MM.1S (cell line): Measurements from ENCODE around the gene CS.

ENCODE experiments used
- DNase-seq: peaks from one replicate; pipeline ENCODE4 v3.0.0-alpha.2; 2015
- H2AFZ ChIP-seq: fragments of 300-600 bp; sonication (generic); 2 replicates; pipeline ENCODE4 v1.6.0; 2016; ENCODE audit warnings: antibody characterized with exemption, low read length
- H3F3A ChIP-seq: fragments of 300-600 bp; sonication (generic); 2 replicates; pipeline ENCODE4 v1.6.1; 2016; ENCODE audit warnings: mild to moderate bottlenecking, antibody characterized with exemption, low read length, moderate library complexity, mixed read lengths; ENCODE audit not compliant: insufficient read depth
- H3K27ac ChIP-seq: fragments of 300-600 bp; sonication (generic); 2 replicates; pipeline ENCODE4 v1.5.1; 2016; ENCODE audit warnings: mild to moderate bottlenecking, low read length
- H3K27me3 ChIP-seq: fragments of 300-600 bp; sonication (generic); replicated peaks from 2 replicates; pipeline ENCODE4 v1.6.0; 2016; ENCODE audit warnings: low read length; ENCODE audit not compliant: insufficient read depth
- H3K36me3 ChIP-seq: fragments of 300-600 bp; sonication (generic); replicated peaks from 2 replicates; pipeline ENCODE4 v1.6.1; 2016; ENCODE audit warnings: mild to moderate bottlenecking, low read length, mixed read lengths; ENCODE audit not compliant: insufficient read depth
- H3K4me1 ChIP-seq: fragments of 300-600 bp; sonication (generic); 2 replicates; pipeline ENCODE4 v1.6.1; 2016; ENCODE audit warnings: low read length, mixed read lengths
- H3K4me2 ChIP-seq: fragments of 300-600 bp; sonication (generic); 2 replicates; pipeline ENCODE4 v1.6.0; 2016; ENCODE audit warnings: low read depth, low read length
- H3K4me3 ChIP-seq: fragments of 300-600 bp; sonication (generic); 2 replicates; pipeline ENCODE4 v1.5.1; 2016; ENCODE audit warnings: low read length, mixed read lengths
- H3K79me2 ChIP-seq: fragments of 300-600 bp; sonication (generic); 2 replicates; pipeline ENCODE4 v1.6.1; 2016; ENCODE audit warnings: mixed run types, low read length, mixed read lengths
- H3K9ac ChIP-seq: fragments of 300-600 bp; sonication (generic); 2 replicates; pipeline ENCODE4 v1.6.1; 2016; ENCODE audit warnings: low read length, mixed read lengths
- H3K9me2 ChIP-seq: fragments of 300-600 bp; sonication (generic); replicated peaks from 2 replicates; pipeline ENCODE4 v1.6.1; 2016; ENCODE audit warnings: mild to moderate bottlenecking, low read length, mixed read lengths; ENCODE audit not compliant: insufficient read depth
- H3K9me3 ChIP-seq: fragments of 300-600 bp; sonication (generic); replicated peaks from 2 replicates; pipeline ENCODE4 v1.6.1; 2016; ENCODE audit warnings: mild to moderate bottlenecking, low read length, mixed read lengths; ENCODE audit not compliant: insufficient read depth
- H4K20me1 ChIP-seq: fragments of 300-600 bp; sonication (generic); 2 replicates; pipeline ENCODE4 v1.6.1; 2016; ENCODE audit warnings: mild to moderate bottlenecking, low read length, moderate library complexity, mixed read lengths; ENCODE audit not compliant: insufficient read depth
- CTCF ChIP-seq: fragments of 300-600 bp; sonication (generic); IDR thresholded peaks from 2 replicates; pipeline ENCODE4 v1.5.1; 2016; ENCODE audit warnings: antibody characterized with exemption, low read length, mixed read lengths
- EZH2 ChIP-seq: fragments of 300-600 bp; sonication (generic); optimal IDR thresholded peaks from 2 replicates; pipeline ENCODE3; 2017; ENCODE audit warnings: low read depth, mild to moderate bottlenecking, antibody characterized with exemption, low read length, mixed read lengths
- EZH2phosphoT487 ChIP-seq: fragments of 300-600 bp; sonication (generic); IDR thresholded peaks from 2 replicates; pipeline ENCODE4 v1.6.1; 2018; ENCODE audit warnings: antibody characterized with exemption, low read length

The CS gene

GRCh38 chr12:56229916-56230431 is 70.2 kb downstream of the CS start, which contains the start of gene SLC39A5:
TSS of gene SLC39A5 (plus strand) at chr12:56230051. CDS start at chr12:56231275, 1,224 bp downstream.
- Histone ChIP-seq H2AFZ (no peak within 1 kb of the TSS), H3K27me3 (no peaks in the 10 kb centered on the region), H3K9me2 (no peaks in the 10 kb centered on the region), H3K4me1 (peaks cover 3% of the 10 kb centered on the region; the same call in 1 of the 2 replicates), H3K27ac (no peak within 1 kb of the TSS), H3K9ac (no peak within 1 kb of the TSS), H3K4me2 (no peak within 1 kb of the TSS), H3K9me3 (no peaks in the 10 kb centered on the region), H3K79me2 (peaks cover 6% of the 10 kb centered on the region), H3K36me3 (no peaks in the 10 kb centered on the region), H3K4me3 (no peak within 1 kb of the TSS), H4K20me1 (no peaks in the 10 kb centered on the region), H3F3A (no peaks in the 10 kb centered on the region; the same call in 1 of the 2 replicates)
- DNase-seq, result no peak
- no peak for TF ChIP-seq EZH2
- TF ChIP-seq EZH2phosphoT487, result no peak
- TF ChIP-seq CTCF, result no peak

- Histone ChIP-seq H3K4me2 (no peak overlapping the region), H3K4me3 (no peak overlapping the region), H3K36me3 (no peaks in the 10 kb centered on the region), H3K9me3 (no peaks in the 10 kb centered on the region), H3K79me2 (peaks cover 13% of the 10 kb centered on the region), H3F3A (no peaks in the 10 kb centered on the region; the same call in 1 of the 2 replicates), H2AFZ (no peak overlapping the region), H3K4me1 (peaks cover 5% of the 10 kb centered on the region; the same call in 1 of the 2 replicates), H3K27me3 (no peaks in the 10 kb centered on the region), H3K27ac (no peak overlapping the region), H3K9ac (no peak overlapping the region), H4K20me1 (no peaks in the 10 kb centered on the region), H3K9me2 (no peaks in the 10 kb centered on the region)
- DNase-seq, result no peak
- TF ChIP-seq EZH2phosphoT487 (no peak), CTCF (no peak), EZH2 (no peak)
Measured at GRCh38 chr12:56229082-56229481, 71.0 kb downstream of the CS start.

DNA sequence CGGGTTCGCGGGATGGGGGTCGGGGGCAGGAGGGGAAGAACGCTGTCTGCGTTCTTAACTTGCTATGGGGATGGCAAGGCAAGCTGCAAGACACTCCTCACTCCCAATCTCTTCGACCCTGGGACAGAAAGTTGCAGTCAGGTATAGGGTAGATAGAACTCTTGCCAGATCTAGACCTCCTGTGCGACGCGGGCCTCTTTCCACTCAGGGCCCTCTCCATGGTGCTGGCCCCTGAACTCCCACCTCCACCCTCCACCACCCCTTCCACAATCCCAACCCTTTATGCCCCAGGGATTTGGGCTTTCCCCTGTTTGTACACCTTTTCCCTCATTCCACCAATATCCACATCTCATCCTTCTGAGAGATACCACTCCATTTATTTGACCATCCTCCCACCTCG is 75.2 kb downstream of the CS start:
- TF ChIP-seq EZH2phosphoT487 (no peak), CTCF (no peak), EZH2 (no peak)
- Histone ChIP-seq H3K4me3 (peak overlapping the region; percentile 80), H3K4me2 (peak overlapping the region; percentile 64), H3K9me2 (no peaks in the 10 kb centered on the region), H3K9ac (peak overlapping the region; percentile 81), H3K79me2 (peaks cover 26% of the 10 kb centered on the region), H4K20me1 (no peaks in the 10 kb centered on the region), H3K36me3 (no peaks in the 10 kb centered on the region), H3F3A (peaks cover 18% of the 10 kb centered on the region), H3K27me3 (no peaks in the 10 kb centered on the region), H2AFZ (peak overlapping the region; percentile 95), H3K4me1 (peaks cover 9% of the 10 kb centered on the region; the same call in 1 of the 2 replicates), H3K9me3 (no peaks in the 10 kb centered on the region), H3K27ac (no peak overlapping the region)
- DNase-seq, result no peak
